Activated T-cell treated with anti-CD3 and anti-CD28 coated beads, Interleukin-2, amount 50 U/mL, for 24 hours (primary cell): ENCODE results near the gene ARHGAP32.

Source experiments
- DNase-seq: peaks from one replicate; pipeline ENCODE4 v3.0.0-alpha.2; 2020
- H3K27ac Mint-ChIP-seq: 2 replicates; pipeline ENCODE4 v1.8.0; 2020; ENCODE audit warnings: mild to moderate bottlenecking, mixed read lengths
- H3K27me3 Mint-ChIP-seq: 2 replicates; pipeline ENCODE4 v1.8.0; 2020; ENCODE audit warnings: mixed read lengths
- H3K36me3 Mint-ChIP-seq: 2 replicates; pipeline ENCODE4 v1.8.0; 2020; ENCODE audit warnings: low read depth, mixed read lengths
- H3K4me1 Mint-ChIP-seq: 2 replicates; pipeline ENCODE4 v1.8.0; 2020; ENCODE audit warnings: low read depth, mixed read lengths
- H3K4me3 Mint-ChIP-seq: 2 replicates; pipeline ENCODE4 v1.8.0; 2020; ENCODE audit warnings: mild to moderate bottlenecking, moderate library complexity, mixed read lengths
- H3K9me3 Mint-ChIP-seq: 2 replicates; pipeline ENCODE4 v1.8.0; 2020; ENCODE audit warnings: mixed read lengths

ARHGAP32 gene

DNA sequence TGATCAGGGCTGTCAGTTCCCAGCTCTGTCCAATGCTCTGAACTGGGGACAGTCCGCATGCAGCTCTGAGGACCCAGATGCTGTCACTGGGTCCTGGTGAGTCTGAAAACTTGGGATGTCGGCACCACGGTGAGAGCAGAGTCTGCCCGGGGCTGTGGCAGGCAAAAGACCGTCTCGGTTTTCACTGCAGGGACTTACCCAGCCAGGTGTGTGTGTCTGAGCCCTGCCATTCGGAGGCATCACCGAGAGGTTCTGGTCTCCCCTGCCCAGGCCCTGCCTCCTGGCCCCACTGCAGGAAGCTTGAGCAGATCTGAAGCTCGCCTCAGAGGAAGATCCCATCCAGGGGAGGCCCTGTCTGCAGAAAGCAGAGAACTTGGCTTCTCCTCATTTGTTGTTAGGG, 254.6 kb downstream of the ARHGAP32 start:
- Mint-ChIP-seq H3K4me1 (no peaks in the 10 kb centered on the region), H3K9me3 (no peaks in the 10 kb centered on the region), H3K36me3 (no peaks in the 10 kb centered on the region), H3K27ac (no peak overlapping the region), H3K27me3 (no peaks in the 10 kb centered on the region), H3K4me3 (no peak overlapping the region)
- no peak for DNase-seq

DNA sequence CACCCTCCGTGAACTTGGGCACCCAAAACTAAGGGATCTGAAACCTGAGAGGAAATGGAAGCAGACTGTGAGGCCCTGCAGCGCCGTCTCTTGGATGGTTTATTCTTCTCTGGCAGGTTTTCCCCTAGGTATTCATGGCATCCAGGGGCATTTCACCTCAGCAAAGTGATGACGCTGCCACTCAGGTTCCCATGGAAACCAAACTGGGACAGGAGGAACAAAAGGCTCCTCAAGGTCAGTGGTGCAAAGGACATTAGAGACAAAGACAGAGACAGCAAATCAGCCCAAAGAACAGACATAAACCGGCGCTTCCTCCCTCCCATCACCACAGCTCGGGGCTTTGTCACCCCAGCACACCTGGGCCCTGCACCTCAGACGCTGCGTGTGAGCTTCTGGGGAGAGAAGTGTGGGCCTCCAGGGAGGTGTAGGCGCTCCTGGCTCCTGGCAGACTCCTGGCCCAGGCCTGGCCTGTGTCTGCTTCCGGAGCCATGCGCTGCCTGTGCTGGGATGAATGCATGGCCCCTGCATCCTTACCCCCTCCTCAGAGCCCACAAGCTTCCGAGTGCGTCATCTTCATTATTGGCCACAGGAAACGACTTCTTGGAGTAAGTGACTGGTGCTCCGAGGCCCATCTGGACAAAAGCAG, 255.4 kb downstream of the ARHGAP32 start:
- Mint-ChIP-seq H3K4me1 (no peaks in the 10 kb centered on the region), H3K4me3 (no peak overlapping the region), H3K27me3 (no peaks in the 10 kb centered on the region), H3K27ac (no peak overlapping the region), H3K9me3 (no peaks in the 10 kb centered on the region), H3K36me3 (no peaks in the 10 kb centered on the region)
- no peak for DNase-seq

DNA sequence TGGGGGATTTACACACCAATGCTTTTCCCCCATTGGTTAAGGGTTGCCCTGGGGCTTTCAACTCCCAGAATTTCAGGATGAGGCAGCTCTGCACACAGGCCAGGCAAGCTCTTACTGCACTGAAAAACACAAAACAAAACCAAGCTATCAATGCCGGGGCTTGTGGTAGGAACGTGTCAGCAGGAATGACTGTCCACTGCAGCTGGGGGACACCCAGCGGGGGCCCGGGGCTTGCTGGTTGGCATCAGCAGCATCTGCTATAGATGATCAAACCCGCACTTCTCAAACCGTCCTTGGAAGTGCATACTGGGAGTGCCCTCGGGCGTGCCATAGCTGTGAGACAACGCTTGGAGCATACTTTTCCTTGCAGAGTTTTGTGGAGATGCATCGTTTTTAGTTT, 257.2 kb downstream of the ARHGAP32 start:
- no peaks in the 10 kb centered on the region for H3K9me3 Mint-ChIP-seq
- no peaks in the 10 kb centered on the region for H3K4me1 Mint-ChIP-seq
- no peaks in the 10 kb centered on the region for H3K27me3 Mint-ChIP-seq
- H3K4me3 Mint-ChIP-seq, result no peak overlapping the region
- H3K36me3 Mint-ChIP-seq, result no peaks in the 10 kb centered on the region
- DNase-seq, result no peak
- H3K27ac Mint-ChIP-seq, result no peak overlapping the region

DNA sequence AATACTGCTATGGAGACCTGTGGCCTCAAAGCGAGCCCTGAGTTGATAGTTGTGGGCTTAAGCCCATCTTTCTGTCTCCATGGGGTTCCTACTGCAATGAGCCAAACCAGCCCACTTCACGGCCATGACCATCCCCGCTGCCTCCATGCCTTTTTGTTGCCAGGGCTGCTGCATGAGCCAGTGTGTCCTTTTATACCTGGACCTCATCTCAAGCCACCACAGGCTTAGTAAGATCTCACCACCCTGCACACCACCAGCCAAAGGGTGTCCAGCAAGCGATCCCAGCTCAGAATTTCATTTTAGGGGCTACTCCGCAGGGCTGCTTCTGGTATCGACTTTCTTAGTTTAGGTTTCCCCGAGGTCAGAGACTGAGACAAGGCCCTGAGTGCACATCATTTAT, 257.8 kb downstream of the ARHGAP32 start:
- Mint-ChIP-seq H3K36me3 (no peaks in the 10 kb centered on the region), H3K4me3 (no peak overlapping the region), H3K27me3 (no peaks in the 10 kb centered on the region), H3K27ac (no peak overlapping the region), H3K9me3 (no peaks in the 10 kb centered on the region), H3K4me1 (peaks cover 3% of the 10 kb centered on the region)
- DNase-seq, result no peak

- DNase-seq, result no peak
- H3K27ac Mint-ChIP-seq, result no peak overlapping the region
- no peaks in the 10 kb centered on the region for H3K27me3 Mint-ChIP-seq
- H3K4me3 Mint-ChIP-seq, result no peak overlapping the region
- H3K36me3 Mint-ChIP-seq, result no peaks in the 10 kb centered on the region
- H3K4me1 Mint-ChIP-seq, result peaks cover 6% of the 10 kb centered on the region
- no peaks in the 10 kb centered on the region for H3K9me3 Mint-ChIP-seq
Measured at GRCh38 chr11:128933481-128934178, 258.5 kb downstream of the ARHGAP32 start.

- no peaks in the 10 kb centered on the region for H3K27me3 Mint-ChIP-seq
- peaks cover 13% of the 10 kb centered on the region for H3K4me1 Mint-ChIP-seq
- no peak overlapping the region for H3K4me3 Mint-ChIP-seq
- no peaks in the 10 kb centered on the region for H3K9me3 Mint-ChIP-seq
- H3K27ac Mint-ChIP-seq, result no peak overlapping the region
- DNase-seq, result no peak
- H3K36me3 Mint-ChIP-seq, result no peaks in the 10 kb centered on the region
Measured at GRCh38 chr11:128931668-128932067, 260.5 kb downstream of the ARHGAP32 start.

GRCh38 chr11:128931066-128931465, 261.1 kb downstream of the ARHGAP32 start:
- Mint-ChIP-seq H3K4me3 (no peak overlapping the region), H3K36me3 (no peaks in the 10 kb centered on the region), H3K4me1 (peaks cover 13% of the 10 kb centered on the region), H3K9me3 (no peaks in the 10 kb centered on the region), H3K27ac (no peak overlapping the region), H3K27me3 (no peaks in the 10 kb centered on the region)
- no peak for DNase-seq

DNA sequence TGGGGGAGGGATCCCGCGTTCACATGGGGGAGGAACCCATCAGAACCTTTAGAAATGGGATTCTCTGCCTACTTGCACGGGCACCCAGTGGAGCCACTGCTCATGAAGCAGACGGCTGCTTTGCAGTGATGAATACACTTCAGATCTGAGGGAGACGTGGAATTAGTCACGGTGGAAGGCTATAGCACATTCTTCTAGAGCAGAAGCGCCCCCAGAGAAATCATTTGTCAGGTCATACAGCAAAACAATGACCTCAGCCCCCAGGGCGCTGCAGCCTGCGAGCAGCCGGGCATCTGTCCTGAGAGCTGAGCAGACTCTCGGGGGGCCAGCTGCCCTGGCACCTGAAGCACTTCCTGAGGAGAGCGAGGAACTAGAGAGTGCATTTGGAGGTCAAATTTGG, 262.1 kb downstream of the ARHGAP32 start:
- H3K4me1 Mint-ChIP-seq, result peaks cover 13% of the 10 kb centered on the region
- no peak overlapping the region for H3K4me3 Mint-ChIP-seq
- H3K9me3 Mint-ChIP-seq, result no peaks in the 10 kb centered on the region
- H3K27ac Mint-ChIP-seq, result no peak overlapping the region
- DNase-seq, result no peak
- no peaks in the 10 kb centered on the region for H3K36me3 Mint-ChIP-seq
- no peaks in the 10 kb centered on the region for H3K27me3 Mint-ChIP-seq

DNA sequence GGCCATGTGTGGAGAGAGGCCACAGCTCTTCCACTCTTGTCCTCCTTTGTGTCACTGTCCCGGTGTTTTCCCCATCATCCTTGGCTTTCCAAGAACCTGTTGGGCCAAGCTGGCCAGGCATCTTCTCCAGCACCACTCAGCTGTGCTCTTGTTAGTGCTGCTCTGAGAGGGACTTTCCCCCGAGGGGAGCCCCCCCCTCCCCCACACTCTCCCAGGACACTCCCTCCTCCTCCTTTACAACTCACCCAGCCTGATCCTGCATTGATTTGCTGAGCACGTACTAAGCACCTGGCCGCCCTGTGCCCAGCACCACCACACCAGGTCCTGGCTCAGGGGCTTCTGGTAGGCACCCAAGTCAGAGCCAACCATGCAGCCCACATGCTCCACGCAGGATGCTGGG, 262.7 kb downstream of the ARHGAP32 start:
- no peaks in the 10 kb centered on the region for H3K27me3 Mint-ChIP-seq
- DNase-seq, result no peak
- H3K4me3 Mint-ChIP-seq, result no peak overlapping the region
- no peaks in the 10 kb centered on the region for H3K36me3 Mint-ChIP-seq
- H3K27ac Mint-ChIP-seq, result no peak overlapping the region
- H3K9me3 Mint-ChIP-seq, result no peaks in the 10 kb centered on the region
- peaks cover 13% of the 10 kb centered on the region for H3K4me1 Mint-ChIP-seq

DNA sequence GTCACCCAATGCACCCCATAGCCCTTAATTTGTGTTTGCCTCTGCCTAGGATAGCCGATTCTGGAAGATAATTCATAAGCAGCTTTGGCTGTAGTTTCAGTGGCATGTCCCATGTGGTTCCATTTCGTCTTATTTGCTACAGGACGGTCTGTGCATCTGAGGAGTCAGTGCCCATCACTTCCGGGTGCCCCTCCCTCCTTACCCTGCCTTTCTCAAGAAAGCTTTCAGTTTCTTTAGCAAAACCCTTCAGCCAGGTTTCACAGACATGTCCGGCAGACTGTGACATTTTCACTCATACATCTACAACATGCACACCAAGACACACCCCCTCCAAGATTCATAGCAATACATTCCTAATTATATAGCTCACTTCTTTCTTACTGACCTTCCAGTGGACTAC, 263.7 kb downstream of the ARHGAP32 start:
- Mint-ChIP-seq H3K36me3 (no peaks in the 10 kb centered on the region), H3K4me1 (peaks cover 13% of the 10 kb centered on the region), H3K9me3 (no peaks in the 10 kb centered on the region), H3K27me3 (no peaks in the 10 kb centered on the region), H3K27ac (no peak overlapping the region), H3K4me3 (no peak overlapping the region)
- DNase-seq, result no peak

GRCh38 chr11:128927683-128928336, 264.3 kb downstream of the ARHGAP32 start:
- peaks cover 13% of the 10 kb centered on the region for H3K4me1 Mint-ChIP-seq
- no peak overlapping the region for H3K4me3 Mint-ChIP-seq
- no peak overlapping the region for H3K27ac Mint-ChIP-seq
- no peaks in the 10 kb centered on the region for H3K36me3 Mint-ChIP-seq
- no peaks in the 10 kb centered on the region for H3K27me3 Mint-ChIP-seq
- H3K9me3 Mint-ChIP-seq, result no peaks in the 10 kb centered on the region
- no peak for DNase-seq

GRCh38 chr11:128927108-128927461, 265.0 kb downstream of the ARHGAP32 start:
- DNase-seq, result no peak
- Mint-ChIP-seq H3K36me3 (no peaks in the 10 kb centered on the region), H3K27ac (no peak overlapping the region), H3K4me3 (no peak overlapping the region), H3K4me1 (peaks cover 13% of the 10 kb centered on the region), H3K9me3 (no peaks in the 10 kb centered on the region), H3K27me3 (no peaks in the 10 kb centered on the region)

GRCh38 chr11:128926437-128927107, 265.6 kb downstream of the ARHGAP32 start:
- H3K9me3 Mint-ChIP-seq, result no peaks in the 10 kb centered on the region
- peaks cover 13% of the 10 kb centered on the region for H3K4me1 Mint-ChIP-seq
- no peaks in the 10 kb centered on the region for H3K36me3 Mint-ChIP-seq
- DNase-seq, result no peak
- H3K4me3 Mint-ChIP-seq, result no peak overlapping the region
- no peak overlapping the region for H3K27ac Mint-ChIP-seq
- H3K27me3 Mint-ChIP-seq, result no peaks in the 10 kb centered on the region

DNA sequence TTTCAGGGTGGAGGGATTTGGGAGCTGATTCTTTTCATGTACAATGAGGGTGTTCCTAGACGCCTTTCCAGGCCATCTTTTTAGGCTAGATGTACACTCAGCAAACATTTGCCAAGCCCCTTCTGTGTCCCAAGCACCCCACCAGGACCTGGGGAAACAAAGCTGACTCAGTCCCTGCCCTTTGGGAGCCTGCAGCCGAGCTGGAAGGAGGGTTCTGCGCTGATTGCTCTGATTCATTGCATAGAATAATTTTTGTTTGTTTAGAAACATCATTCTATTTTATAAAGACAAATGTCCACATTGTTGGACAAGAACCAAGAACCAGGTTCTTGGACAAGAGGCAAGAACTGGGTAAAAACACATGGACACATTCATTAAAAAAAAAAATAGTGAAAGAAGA, 266.1 kb downstream of the ARHGAP32 start:
- H3K4me3 Mint-ChIP-seq, result no peak overlapping the region
- no peak for DNase-seq
- H3K36me3 Mint-ChIP-seq, result no peaks in the 10 kb centered on the region
- H3K27ac Mint-ChIP-seq, result no peak overlapping the region
- peaks cover 13% of the 10 kb centered on the region for H3K4me1 Mint-ChIP-seq
- no peaks in the 10 kb centered on the region for H3K9me3 Mint-ChIP-seq
- no peaks in the 10 kb centered on the region for H3K27me3 Mint-ChIP-seq

- H3K27me3 Mint-ChIP-seq, result peaks cover under 1% of the 10 kb centered on the region
- H3K9me3 Mint-ChIP-seq, result no peaks in the 10 kb centered on the region
- H3K4me3 Mint-ChIP-seq, result no peak overlapping the region
- no peak overlapping the region for H3K27ac Mint-ChIP-seq
- H3K4me1 Mint-ChIP-seq, result peaks cover 13% of the 10 kb centered on the region
- no peaks in the 10 kb centered on the region for H3K36me3 Mint-ChIP-seq
- DNase-seq, result no peak
Measured at GRCh38 chr11:128925250-128925600, 266.9 kb downstream of the ARHGAP32 start.
